ENCODE measurements around the gene MEGF11.

- TF ChIP-seq CTCF (IDR thresholded peaks at IDR 0.05; ENCODE audit: low read depth, low read length) (no peak), EZH2phosphoT487 (IDR thresholded peaks at IDR 0.05; ENCODE audit: low read depth) (no peak)
Measured at GRCh38 chr15:66066005-66066404, 187.5 kb downstream of the MEGF11 start.

Data from OCI-LY3 (cell line).